ENCODE data around the gene STXBP6.
"Not testable (repeated sequence)": the region's sequence is repeated elsewhere in the genome, so short reads cannot be mapped to it uniquely, and the experiment has no call there.

The STXBP6 gene

DNA sequence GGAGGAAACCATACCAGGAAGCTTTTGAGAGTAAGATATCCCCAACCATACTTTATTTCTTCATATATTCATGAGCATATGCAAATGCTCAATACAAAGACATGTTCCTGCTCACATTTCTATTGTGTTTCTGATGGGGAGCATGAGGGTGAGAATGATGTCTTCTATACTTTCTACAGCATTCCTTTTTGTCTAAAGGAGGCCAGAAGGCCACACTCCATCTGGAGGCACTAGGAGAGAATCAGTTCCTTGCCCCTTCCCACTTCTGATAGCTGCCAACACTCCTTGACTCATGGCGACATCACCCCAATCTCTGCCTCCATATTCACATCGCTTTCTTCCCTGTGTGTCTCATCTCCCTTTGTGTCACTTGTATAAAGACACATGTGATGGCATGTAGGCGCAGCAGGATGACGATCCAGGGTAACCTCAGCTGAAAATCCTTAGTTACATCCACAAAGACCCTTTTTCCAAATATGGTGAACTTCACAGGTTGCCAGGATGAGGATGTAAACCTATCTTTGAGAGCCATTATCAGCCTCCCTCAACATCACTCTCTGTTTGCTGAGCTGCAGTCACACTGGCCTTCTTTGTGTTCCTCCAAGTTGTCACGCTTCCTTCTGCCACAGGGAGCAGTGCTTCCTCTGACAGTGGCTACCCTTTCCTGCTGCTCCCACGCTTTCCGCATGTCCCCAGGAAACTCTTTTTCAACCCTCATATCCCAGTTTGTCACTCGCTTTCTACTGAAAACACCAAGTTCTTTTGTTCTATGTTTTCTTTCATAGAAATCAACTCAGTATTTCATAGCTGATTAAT is 96.9 kb downstream of the STXBP6 start:
- peak; percentile 19 for DNase-seq

- no peak for DNase-seq
Observed at GRCh38 chr14:24948261-24948847, 101.6 kb downstream of the STXBP6 start.

DNA sequence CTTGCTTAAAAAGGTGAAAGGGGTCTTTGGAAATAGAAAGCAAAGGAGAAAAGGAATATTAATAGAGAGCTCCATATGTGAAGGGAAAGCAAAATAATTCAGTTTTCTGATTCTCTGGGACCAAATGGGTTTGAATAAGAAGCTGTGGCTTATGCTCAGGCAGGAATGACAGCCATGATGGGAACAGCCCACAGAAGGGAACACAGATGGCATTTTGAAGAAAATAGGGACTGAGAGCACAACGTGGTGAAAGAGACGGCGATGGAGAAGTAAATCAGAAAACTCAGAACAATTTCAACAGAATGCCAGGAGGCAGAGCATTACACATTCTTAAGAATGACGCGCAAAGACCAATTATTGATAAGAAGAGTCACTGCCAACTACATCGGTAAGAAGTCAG is 102.8 kb downstream of the STXBP6 start:
- DNase-seq, result no peak

GRCh38 chr14:24944800-24945199 is 105.1 kb downstream of the STXBP6 start:
- DNase-seq, result no peak

DNA sequence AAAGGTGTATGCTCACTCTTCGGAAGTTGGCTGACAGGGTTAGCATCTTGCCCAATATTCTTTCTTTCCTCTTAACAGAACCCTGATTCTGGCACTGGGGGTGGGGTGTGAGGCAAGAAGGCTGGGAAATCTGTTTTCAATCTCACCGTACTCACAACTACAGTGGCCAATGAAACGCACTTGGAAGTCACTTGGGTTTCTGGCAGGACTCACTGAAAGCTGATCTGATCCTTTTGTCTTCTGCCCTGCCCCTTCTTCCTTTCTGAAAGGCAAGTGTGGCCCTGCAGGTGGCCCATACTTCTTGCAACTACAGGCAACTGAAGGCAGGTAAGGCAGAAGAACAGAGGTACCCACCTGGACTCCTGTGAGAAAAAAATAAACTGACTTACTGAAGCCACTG is 106.9 kb downstream of the STXBP6 start:
- peak; percentile 41 for DNase-seq

DNA sequence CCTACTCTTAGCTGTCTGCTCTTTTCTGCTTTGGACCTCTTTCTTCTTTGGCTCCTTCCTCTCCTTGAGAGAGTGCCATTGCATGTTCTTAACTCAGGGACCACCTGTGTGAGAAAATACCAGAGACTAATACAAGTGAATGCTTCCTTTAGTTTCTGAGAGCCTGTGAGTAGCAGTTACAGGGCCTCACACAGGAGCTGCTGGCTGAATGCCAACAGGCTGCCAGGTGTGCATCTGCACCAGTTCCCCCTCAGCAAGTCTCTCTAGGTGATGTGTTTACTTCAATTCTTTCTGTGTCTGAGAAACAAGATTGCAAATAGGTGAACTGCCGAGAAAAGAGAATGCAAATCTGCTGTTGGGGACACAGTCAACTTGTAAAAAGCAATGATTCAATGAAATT is 108.2 kb downstream of the STXBP6 start:
- no peak for DNase-seq

DNA sequence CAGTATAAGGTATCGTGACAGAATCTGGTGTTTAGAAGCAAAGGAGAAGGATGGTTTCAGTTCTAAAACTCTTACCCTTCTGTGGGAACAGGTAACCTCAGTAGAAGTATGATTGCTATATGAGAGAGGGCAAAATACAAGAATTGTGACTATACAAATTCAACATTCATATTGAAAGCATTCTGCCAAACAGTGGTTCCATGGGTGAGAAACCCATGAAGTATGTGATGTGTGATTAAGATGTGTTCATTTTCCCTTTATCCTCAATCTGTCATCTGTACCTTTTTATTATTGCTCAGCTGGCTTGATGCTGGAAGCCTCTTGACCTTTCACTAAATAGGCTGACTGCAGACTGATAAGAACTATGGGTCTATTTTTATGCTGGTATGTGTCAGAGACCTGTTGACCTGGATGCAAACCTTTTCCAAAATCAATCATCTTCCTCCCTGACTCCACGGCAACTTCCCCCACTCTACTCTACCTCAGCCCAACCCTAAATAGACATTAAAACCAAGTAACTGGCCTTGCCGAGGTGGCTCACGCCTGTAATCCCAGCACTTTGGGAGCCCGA is 109.6 kb downstream of the STXBP6 start:
- DNase-seq, result no peak

GRCh38 chr14:24938593-24938992 is 111.4 kb downstream of the STXBP6 start:
- DNase-seq, result peak; percentile 21

DNA sequence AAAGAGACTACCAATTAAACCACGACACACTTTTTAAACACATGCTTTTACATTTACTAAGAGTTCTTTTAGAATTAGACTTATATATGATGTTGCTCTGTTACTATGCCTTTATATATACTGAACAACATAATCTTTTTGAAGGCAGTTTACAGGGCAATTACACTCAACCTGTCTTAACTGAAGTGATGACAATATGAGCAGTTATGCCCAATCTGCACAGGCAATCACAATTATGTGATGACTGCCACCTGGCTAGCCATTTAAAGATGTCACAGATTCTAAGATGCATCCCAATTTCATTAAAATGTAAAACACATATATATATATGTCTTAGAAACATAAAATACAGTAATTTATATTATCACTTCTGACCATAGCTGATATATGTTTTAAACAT is 112.6 kb downstream of the STXBP6 start:
- no peak for DNase-seq

- not testable (repeated sequence) for DNase-seq
Observed at GRCh38 chr14:24936773-24937172, 113.2 kb downstream of the STXBP6 start.

GRCh38 chr14:24935796-24936195 is 114.2 kb downstream of the STXBP6 start:
- no peak for DNase-seq

DNA sequence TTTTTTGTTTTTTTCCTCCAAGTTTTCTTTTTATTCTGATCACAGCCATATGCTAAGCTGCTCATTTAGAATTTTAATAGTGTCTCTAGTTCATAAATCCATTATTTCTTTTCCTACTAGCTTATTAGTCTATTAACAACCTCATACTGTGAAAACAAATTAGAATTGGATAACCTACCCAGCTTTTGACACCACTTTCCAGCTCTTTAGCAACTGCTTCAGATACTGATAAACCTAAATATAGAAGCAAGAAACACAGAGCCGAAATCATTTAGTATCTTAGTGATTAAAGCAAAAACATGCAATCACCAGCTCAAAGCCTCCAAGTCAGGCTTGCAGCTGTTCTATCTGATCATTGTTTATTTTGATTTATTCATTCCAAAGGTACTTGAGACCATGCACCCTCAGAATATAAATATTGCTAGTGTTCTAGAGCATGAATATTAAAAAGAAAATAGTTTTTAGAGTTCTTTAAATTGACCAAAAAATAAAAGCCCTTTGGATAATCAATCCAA is 121.5 kb downstream of the STXBP6 start:
- no peak for DNase-seq

- DNase-seq, result no peak
Observed at GRCh38 chr14:24927809-24928208, 122.1 kb downstream of the STXBP6 start.

DNA sequence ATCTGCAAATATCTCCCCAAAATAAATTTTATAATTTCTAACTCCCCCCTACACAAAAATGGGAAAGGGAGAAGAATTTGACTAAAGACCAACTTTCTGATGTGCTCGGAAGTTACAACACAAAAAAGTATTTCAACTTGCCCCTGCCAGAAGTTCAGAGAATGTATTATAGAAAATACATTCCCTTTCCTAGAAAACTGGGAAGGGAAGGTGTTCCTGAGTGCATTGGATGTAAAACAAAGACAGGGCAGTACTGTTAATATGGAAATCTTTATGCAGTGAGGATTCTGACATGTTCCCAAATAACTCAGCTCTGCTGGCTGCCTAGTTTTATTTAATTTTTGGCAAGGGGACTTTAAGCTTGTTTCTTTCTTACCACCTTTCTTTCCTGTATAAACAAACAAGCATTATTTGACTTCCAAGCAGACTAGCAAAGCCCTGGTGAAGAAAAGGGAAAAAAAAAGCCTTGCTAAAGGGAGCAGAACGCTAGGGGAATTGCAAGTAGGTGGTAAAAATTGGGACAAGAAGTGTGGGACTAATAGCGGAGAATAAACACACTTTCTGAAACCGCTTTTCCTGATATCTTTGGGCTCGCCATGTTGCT is 124.1 kb downstream of the STXBP6 start:
- DNase-seq, result no peak

- no peak for DNase-seq
Observed at GRCh38 chr14:24924544-24924943, 125.4 kb downstream of the STXBP6 start.

DNA sequence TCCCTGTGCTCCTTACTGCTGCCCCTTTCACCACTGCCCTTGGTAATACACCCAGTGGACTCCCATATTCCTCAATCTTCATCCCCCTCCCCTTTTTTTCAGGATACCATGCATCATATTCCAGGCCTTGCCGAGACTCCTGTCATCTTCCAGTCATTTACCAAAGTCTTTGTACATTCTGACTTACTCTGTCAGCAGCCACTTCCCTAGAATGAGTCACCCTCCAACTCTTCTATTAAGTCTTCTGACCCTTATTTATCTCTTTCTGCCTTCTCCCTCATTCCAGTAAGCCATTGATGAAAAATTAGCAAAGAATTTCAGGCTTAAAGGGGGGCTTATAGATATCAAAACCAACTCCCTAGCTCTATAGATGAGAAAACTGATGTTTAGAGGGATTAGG is 128.0 kb downstream of the STXBP6 start:
- DNase-seq, result peak; percentile 82

GRCh38 chr14:24920265-24921075 is 129.5 kb downstream of the STXBP6 start:
- no peak for DNase-seq

GRCh38 chr14:24918822-24919221 is 131.1 kb downstream of the STXBP6 start:
- DNase-seq, result no peak

GRCh38 chr14:24915958-24916595 is 133.9 kb downstream of the STXBP6 start:
- DNase-seq, result no peak

GRCh38 chr14:24915403-24915921 is 134.5 kb downstream of the STXBP6 start:
- no peak for DNase-seq

DNA sequence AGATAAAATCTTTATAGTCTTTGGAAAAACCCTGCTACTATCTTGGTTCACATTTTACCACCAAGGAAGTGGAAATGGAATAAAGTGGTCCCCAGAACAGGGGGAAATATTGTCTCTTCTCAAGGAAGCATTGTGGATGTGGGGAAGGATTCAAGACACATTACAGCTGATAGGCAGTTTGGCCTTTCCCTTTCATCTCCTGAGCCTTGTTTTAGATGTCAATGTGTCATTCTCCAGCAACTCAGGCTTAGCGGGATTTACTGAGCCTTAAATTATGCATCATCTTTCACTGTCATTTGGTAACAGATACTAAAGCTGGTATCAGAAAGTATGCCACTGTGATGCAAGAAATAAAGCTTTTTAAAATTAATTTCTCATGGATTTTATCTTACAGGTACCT is 136.2 kb downstream of the STXBP6 start:
- DNase-seq, result no peak

DNA sequence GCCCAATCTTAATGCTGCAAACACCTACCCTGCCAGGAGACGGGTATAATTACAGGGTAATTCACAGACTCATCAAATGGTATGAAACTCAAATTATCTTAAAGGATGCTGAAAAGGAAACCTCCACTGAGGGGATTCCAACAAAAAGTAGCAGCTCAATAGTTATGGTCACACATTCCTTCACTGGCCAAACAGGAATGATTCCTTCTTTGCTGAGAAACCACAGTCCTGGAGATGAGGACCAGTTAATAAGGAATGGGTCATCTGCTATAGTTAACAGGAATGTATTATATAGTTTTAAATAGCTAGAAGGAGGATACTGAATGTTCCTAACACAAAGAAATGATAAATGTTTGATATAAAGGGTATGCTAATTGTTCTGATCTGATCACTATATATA is 136.9 kb downstream of the STXBP6 start:
- DNase-seq, result peak; percentile 41

Data from fibroblast of skin of right biceps (primary cell).